Smooth muscle cell (in vitro differentiated cells): ENCODE measurements around the gene RAB13. TPM values are rescaled to one million over a fixed set of nuclear protein-coding genes. Genes with fewer than 3 reads are reported as not detected.

Experiments
- DNase-seq: peaks from one replicate; lab custom pipeline; 2025; ENCODE audit not compliant: unreplicated experiment; lab: John Stamatoyannopoulos, UW
- H2AFZ ChIP-seq: fragments of 200-600 bp; sonication (generic); 2 replicates; pipeline ENCODE4 v1.6.0; 2016; ENCODE audit warnings: antibody characterized with exemption, low read depth, mild to moderate bottlenecking
- H3F3A ChIP-seq: fragments of 200-600 bp; sonication (generic); 2 replicates; pipeline ENCODE4 v1.6.0; 2017; ENCODE audit warnings: antibody characterized with exemption, low read depth
- H3K27ac ChIP-seq: fragments of 200-600 bp; sonication (generic); 2 replicates; pipeline ENCODE4 v1.5.1; 2016; ENCODE audit warnings: low read depth, mild to moderate bottlenecking
- H3K27me3 ChIP-seq: fragments of 200-600 bp; sonication (generic); 2 replicates; pipeline ENCODE4 v1.6.1; 2016; ENCODE audit warnings: low read depth, mild to moderate bottlenecking
- H3K36me3 ChIP-seq: fragments of 200-600 bp; sonication (generic); 2 replicates; pipeline ENCODE4 v1.5.1; 2016; ENCODE audit warnings: low read depth
- H3K4me1 ChIP-seq: fragments of 200-600 bp; sonication (generic); 2 replicates; pipeline ENCODE4 v1.5.1; 2016; ENCODE audit warnings: low read depth
- H3K4me2 ChIP-seq: fragments of 200-600 bp; sonication (generic); 2 replicates; pipeline ENCODE4 v1.6.0; 2016; ENCODE audit warnings: mild to moderate bottlenecking
- H3K4me3 ChIP-seq: fragments of 200-600 bp; sonication (generic); 2 replicates; pipeline ENCODE4 v1.5.1; 2016; ENCODE audit warnings: mild to moderate bottlenecking
- H3K79me2 ChIP-seq: fragments of 200-600 bp; sonication (generic); 2 replicates; pipeline ENCODE4 v1.6.0; 2016; ENCODE audit warnings: low read depth, mild to moderate bottlenecking
- H3K9ac ChIP-seq: fragments of 200-600 bp; sonication (generic); 2 replicates; pipeline ENCODE4 v1.6.0; 2016; ENCODE audit warnings: low read depth
- H3K9me3 ChIP-seq: fragments of 200-600 bp; sonication (generic); replicated peaks from 2 replicates; pipeline ENCODE4 v1.5.1; 2016; ENCODE audit warnings: low read depth
- H4K20me1 ChIP-seq: fragments of 200-600 bp; sonication (generic); 2 replicates; pipeline ENCODE4 v1.6.0; 2016; ENCODE audit warnings: low read depth
- WGBS: methylation state at CpG from one replicate; pipeline ENCODE4 v1.1.7; 2016; ENCODE audit warnings: low lambda C conversion rate; 5-methylcytosine and 5-hydroxymethylcytosine counted together
- polyA plus RNA-seq: library from polyadenylated mRNA; unstranded; fragments of >200 nt; fragmentation: Nextera tagmentation; extraction: Ambion mirVana; gene quantifications from 2 replicates; pipeline ENCODE4 v1.2.1, GENCODE V29; 2016
- total RNA-seq: library from RNA; depleted of rRNA; stranded (reverse); fragments of >200 nt; gene quantifications from 2 replicates; pipeline ENCODE4 v1.2.3, GENCODE V29; 2014
- TF ChIP-seq, protein P1 (sequence below): fragments of 200-600 bp; sonication (generic); IDR thresholded peaks from 2 replicates; pipeline ENCODE4 v1.5.1; 2017; ENCODE audit warnings: borderline replicate concordance, mild to moderate bottlenecking, antibody characterized with exemption; ENCODE audit not compliant: insufficient read depth, poor library complexity, severe bottlenecking

Gene RAB13
- total and polyA plus RNA-seq, 2 experiments from 2014 or later, result 48.3 to 131 TPM

DNA sequence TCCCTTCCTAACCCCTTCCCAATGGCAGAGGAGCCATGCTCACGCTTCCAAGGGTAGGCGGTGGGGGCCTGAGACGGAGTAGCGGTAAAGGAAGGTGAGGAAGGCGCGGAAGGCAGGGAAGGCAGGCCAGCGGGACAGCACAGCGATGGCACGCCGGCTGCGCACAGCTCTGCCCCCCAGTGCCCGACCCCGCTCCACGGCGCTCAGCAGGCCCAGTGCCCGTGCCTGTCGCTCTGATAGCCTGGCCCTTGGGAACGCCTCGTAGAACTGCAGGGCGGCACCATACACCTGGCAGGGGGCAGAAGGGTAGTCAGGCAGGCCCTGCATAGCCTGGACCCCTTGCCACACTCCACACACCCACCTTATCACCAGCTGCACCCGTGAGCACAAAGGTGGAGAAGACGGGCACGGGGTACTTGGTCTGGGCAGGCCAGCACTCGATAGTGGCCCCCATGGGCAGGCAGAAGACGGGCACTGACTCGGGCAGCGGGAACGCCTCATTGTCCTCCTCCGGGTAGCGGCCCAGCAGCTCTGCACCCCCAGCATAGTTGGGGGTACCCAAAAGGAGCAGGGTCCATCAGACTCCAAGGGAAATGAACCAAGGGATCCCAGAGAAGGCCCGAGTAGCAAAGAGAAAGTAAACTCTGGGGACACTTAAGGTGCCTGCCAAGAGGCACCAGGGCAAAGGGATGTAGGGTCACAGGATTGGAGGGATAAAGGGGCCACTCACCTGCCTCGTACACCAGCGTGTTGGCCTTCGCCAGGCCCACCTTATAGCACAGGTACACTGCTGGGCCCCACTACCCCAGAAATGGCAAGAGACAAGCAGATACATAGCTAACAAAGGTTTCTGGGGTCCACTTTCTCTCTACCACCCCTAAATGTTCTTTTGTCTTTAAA lies 44.1 kb downstream of the RAB13 start:
- H3K79me2 ChIP-seq, result peaks cover 19% of the 10 kb centered on the region
- H3F3A ChIP-seq, result no peaks in the 10 kb centered on the region
- DNase-seq, result no peak
- no peak overlapping the region for H3K9ac ChIP-seq
- no peaks in the 10 kb centered on the region for H3K36me3 ChIP-seq
- H4K20me1 ChIP-seq, result no peaks in the 10 kb centered on the region
- TF ChIP-seq, protein P1, sequence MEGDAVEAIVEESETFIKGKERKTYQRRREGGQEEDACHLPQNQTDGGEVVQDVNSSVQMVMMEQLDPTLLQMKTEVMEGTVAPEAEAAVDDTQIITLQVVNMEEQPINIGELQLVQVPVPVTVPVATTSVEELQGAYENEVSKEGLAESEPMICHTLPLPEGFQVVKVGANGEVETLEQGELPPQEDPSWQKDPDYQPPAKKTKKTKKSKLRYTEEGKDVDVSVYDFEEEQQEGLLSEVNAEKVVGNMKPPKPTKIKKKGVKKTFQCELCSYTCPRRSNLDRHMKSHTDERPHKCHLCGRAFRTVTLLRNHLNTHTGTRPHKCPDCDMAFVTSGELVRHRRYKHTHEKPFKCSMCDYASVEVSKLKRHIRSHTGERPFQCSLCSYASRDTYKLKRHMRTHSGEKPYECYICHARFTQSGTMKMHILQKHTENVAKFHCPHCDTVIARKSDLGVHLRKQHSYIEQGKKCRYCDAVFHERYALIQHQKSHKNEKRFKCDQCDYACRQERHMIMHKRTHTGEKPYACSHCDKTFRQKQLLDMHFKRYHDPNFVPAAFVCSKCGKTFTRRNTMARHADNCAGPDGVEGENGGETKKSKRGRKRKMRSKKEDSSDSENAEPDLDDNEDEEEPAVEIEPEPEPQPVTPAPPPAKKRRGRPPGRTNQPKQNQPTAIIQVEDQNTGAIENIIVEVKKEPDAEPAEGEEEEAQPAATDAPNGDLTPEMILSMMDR, result no peak
- H3K4me3 ChIP-seq, result no peak overlapping the region
- WGBS, result 98% methylated on average over 34 of the region's 34 CpGs
- no peak overlapping the region for H2AFZ ChIP-seq
- H3K4me2 ChIP-seq, result no peak overlapping the region
- no peaks in the 10 kb centered on the region for H3K9me3 ChIP-seq
- no peak overlapping the region for H3K27ac ChIP-seq
- no peaks in the 10 kb centered on the region for H3K27me3 ChIP-seq
- H3K4me1 ChIP-seq, result no peaks in the 10 kb centered on the region

- Histone ChIP-seq H3K9ac (no peak overlapping the region), H3F3A (no peaks in the 10 kb centered on the region), H3K4me2 (no peak overlapping the region), H3K27me3 (no peaks in the 10 kb centered on the region), H3K4me3 (no peak overlapping the region), H3K36me3 (no peaks in the 10 kb centered on the region), H3K27ac (no peak overlapping the region), H2AFZ (no peak overlapping the region), H3K9me3 (no peaks in the 10 kb centered on the region), H4K20me1 (no peaks in the 10 kb centered on the region), H3K79me2 (peaks cover 14% of the 10 kb centered on the region), H3K4me1 (no peaks in the 10 kb centered on the region)
- DNase-seq, result no peak
- TF ChIP-seq, protein P1, result no peak
- WGBS, result 95% methylated on average over 8 of the region's 8 CpGs
These were observed 45.4 kb downstream of the RAB13 start for GRCh38 chr1:153940756-153941155.

DNA sequence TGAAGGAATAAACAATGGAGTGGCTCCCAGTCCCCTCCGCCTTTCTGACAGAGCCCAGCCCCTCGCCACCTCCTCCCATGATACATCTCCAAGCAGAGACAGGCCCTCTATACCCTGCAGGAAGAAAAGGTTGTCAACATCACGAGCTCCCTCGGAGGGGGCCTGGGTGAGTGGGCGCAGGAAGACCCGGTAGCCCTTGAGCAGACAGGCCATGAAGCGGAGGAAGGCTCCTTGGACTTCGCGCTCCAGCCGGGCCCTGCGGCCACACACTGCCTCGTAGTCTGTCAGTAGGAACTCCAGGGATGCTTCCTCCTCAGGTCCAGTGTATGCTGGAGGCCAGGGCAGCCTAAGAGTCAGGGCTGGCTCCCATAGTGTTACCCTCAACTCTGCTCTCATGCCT lies 46.7 kb downstream of the RAB13 start:
- Histone ChIP-seq H3F3A (no peaks in the 10 kb centered on the region), H3K4me1 (no peaks in the 10 kb centered on the region), H3K9me3 (no peaks in the 10 kb centered on the region), H3K36me3 (no peaks in the 10 kb centered on the region), H2AFZ (no peak overlapping the region), H3K4me3 (no peak overlapping the region), H3K79me2 (peaks cover 4% of the 10 kb centered on the region), H3K4me2 (no peak overlapping the region), H3K27ac (no peak overlapping the region), H3K9ac (no peak overlapping the region), H4K20me1 (no peaks in the 10 kb centered on the region), H3K27me3 (no peaks in the 10 kb centered on the region)
- TF ChIP-seq, protein P1, result no peak
- WGBS, result 98% methylated on average over 12 of the region's 12 CpGs
- no peak for DNase-seq
